ENCODE measurements around the gene ZNF813.

DNA sequence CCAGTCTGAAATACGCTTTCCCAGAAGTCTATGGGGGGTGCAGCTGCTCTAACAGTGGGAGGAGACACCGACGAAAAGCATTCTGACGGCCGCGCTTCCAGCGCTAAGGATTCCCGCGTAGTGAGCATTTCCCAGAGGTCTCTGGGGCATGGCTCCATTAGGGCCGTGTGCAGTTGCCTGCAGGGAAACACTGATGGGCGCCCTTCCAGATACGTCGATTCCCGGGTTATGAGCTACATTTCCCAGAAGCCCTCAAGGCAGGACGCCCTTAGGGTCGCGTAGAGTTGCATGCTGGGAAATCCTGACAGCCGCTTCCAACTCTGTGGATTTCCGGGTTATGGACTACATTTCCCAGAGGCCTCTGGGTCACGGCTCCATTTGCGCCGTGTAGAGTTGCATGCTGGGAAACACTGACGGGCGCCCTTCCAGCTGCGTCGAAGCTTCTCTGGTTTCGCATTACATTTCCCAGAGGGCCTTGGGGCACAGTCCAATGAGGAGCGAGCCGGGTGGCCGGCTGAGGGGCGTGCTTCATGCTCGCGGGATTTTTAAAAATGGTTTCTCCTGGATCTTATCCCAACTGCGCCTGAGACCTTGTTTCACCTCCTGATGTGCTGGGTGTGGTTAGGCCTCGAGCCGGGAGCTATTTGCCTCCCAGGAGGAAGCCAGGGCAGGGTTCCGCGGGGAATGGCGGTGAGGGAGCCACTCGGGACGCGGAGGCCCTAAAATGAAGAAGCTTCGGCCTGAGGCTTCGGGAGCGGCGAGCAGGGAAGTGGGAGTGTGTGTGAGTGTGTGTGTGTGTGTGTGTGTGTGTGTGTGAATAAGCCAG lies 53.2 kb downstream of the ZNF813 start:
- TF ChIP-seq, protein P1, sequence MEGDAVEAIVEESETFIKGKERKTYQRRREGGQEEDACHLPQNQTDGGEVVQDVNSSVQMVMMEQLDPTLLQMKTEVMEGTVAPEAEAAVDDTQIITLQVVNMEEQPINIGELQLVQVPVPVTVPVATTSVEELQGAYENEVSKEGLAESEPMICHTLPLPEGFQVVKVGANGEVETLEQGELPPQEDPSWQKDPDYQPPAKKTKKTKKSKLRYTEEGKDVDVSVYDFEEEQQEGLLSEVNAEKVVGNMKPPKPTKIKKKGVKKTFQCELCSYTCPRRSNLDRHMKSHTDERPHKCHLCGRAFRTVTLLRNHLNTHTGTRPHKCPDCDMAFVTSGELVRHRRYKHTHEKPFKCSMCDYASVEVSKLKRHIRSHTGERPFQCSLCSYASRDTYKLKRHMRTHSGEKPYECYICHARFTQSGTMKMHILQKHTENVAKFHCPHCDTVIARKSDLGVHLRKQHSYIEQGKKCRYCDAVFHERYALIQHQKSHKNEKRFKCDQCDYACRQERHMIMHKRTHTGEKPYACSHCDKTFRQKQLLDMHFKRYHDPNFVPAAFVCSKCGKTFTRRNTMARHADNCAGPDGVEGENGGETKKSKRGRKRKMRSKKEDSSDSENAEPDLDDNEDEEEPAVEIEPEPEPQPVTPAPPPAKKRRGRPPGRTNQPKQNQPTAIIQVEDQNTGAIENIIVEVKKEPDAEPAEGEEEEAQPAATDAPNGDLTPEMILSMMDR (IDR thresholded peaks at IDR 0.05; ENCODE audit: poor library complexity), result no peak
- TF ChIP-seq EZH2 (IDR thresholded peaks at IDR 0.05; ENCODE audit: borderline replicate concordance), result no peak
